HUDEP-2 (cell line): ENCODE measurements around the gene MET.

ENCODE experiments used
- DNase-seq, 76 experiments: peaks; one replicate each; lab custom pipeline; 2025; ENCODE audit not compliant: unreplicated experiment in 76 of 76; lab: John Stamatoyannopoulos, UW

Gene MET

DNA sequence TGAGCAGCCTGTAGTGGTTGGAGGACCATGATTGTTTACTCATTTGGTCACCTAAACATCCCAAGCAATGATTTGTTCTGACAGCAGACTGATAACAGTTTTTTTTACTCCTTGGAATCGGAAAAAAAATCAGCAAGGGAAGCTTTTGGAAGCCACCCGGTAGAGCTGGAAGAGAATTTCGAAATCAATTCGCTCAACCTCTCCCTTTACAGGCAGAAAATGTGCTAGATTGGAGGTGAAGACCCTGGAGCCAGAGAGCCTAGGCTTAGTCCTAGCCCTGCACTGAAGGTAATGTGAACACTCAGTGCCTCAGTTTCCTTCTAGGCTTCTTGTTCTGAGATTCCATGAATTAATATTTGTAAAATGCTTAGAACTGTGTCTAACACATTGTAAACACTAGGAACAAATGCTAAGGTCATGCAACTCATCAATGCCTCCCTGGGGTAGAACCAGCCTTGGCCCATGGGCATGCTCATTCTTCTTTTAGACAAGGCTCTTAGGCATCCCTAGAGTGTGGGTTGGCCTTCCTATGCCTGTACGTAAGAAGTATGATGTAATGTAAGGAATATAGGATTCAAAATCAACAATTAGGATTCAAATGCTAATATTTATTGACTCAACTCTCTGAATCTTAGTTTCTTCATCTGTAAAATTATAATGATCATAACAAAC lies 52.7 kb downstream of the MET start:
- no peak for DNase-seq

DNA sequence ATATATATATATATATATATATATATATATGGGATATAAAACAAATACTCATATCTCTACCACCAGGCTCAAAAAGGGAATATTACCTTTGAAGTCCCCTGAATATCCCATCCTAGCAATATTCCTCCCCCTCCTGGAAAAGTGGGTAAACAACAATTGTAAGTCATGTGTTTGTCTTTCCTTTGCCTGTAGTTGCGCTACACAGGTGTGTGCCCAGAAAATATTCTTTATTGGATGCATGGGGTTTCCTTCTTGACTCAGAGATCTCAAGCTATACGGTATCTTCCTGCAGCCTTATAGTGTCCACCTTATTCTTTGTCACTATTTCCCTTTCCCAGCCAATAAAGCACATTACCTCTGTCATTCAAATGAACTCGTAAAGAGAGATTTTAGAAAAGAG lies 54.2 kb downstream of the MET start:
- no peak for DNase-seq

DNA sequence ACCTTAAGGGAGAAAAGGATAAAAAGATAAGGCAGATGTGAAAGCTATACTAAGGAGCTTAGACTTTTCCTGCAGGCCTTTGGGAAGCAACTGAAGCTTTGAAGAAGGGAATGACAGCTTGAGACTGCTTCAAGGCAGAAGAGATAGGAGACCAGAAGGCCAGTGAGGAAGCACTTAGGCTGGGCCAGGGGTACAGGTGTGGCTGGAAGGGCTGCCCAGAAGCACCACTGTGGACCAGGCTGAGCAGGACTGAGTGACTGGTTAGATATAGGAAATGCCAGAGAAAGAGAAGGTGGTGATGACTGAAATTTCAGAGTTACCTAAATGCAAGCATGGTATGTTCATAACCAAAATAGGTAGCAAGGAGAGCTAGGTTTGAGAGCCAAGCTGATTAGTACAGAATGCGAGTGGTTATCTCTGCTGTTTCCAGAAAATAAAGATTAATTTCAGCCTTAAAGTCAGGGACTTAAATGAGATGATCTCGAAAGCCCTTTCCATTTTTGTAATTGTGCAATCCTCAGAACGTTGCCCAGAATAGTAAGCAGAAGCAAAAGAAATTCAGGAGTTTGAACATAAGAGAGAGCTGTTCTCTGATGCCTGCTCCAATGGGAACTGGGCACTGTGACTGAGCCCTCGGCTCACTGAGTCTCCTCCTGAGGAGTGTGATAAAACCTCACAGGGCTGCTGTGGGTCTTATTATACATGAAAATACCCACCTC lies 54.9 kb downstream of the MET start:
- no peak for DNase-seq

DNA sequence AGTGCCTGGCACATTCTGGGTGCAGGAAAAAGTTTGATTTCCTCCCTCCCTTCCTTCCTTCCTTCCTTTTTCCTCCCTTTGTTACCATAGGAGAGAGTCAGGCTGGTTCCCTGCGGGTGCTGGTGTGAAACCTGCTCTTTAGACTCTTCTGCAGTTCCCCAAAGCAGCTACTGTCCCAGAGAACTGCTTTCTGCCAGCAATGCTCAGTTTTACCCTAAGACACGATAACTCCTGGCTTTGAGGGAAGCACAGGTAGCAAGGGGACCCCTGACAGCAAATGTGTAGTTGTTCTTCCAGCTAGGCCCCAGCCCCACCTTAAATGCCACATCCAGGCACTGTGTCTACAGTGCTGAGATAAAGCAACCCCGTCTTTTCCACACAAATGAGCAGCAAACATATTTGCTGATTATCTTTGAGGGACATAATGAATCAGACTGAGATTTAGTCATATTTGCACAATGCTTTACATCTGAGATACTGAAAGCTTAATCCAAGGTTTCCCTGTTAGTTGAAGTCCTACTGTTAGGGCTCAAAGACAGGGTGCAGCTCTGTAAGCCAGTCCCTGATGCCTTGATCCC lies 55.5 kb downstream of the MET start:
- DNase-seq: no peak

DNA sequence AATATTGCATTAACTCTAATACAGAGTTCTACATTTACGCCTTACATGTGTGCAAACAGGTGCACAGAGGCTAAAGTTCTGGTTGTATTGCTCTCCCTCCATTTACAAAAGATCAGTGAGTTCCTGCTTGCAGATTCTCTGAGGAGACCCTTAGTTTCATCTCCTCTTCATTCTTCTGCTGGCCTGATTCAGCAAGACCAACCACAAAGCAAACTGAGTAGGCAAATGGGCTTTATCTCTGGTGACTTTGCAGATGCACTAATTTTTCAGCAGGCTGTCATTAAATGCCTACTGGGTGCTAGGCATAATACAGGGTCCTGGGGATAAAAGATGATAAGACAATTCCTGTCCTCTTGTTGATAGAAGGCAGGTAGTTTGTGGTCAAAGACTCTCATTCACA lies 56.4 kb downstream of the MET start:
- DNase-seq: no peak

DNA sequence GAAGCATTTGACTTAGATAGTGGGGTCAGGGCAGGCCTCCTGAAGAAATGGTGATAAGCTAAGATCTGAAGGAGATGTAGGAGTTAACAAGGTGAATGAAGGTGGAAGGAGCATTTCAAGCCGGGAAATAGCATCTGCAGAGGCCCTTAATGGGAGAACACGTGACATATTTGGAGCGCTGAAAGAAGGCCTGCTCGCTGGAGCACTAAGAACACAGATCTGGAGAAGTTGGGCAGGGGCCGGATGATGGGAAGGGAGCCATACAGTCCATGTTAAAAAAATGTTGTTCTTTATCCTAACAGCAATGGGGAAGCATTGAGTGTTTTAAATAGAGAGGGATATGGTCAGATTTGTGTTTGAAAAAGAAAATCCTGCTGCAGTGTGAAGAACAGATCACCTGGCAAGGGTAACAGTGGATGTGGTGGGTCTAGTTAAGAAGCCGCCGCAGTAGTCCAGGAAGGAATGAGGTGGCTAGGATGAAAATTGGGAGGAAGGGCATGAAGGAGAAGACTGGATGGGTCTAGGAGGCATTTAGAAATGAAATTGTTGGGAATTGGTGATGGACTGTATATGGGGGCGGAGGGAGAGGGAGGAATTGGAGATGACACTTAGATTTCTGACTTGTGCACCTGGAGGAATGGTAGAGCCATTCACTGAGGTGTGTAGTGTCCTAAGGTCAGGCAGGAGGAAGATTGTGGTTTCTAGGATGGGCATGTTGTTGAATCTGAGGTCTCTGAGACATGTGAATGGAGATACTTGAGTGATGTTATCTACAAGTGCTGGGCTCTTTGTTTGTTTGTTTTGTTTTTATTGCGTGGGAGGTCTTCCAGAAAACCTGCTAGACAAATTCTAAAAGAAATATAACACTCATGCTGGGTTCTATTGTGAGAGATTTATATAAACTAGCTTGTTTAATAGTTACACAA lies 58.4 kb downstream of the MET start:
- DNase-seq: no peak

DNA sequence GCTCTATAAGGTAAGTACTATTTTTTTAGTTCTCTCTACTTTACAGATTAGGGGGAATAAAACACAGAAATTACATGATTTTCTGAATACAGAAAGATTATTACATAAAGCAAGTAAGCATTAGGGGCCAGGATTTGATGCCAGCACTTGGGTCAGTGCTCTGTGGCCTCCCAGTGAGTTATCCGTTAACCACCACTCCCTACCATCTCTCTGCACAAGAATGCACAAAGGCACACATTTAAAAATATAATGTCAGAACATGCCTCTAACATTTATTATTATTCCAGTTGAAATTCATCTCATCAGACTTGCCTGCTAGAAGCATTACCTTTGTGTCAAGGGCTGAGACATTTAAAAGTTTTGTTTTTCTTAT lies 59.0 kb downstream of the MET start:
- no peak for DNase-seq

DNA sequence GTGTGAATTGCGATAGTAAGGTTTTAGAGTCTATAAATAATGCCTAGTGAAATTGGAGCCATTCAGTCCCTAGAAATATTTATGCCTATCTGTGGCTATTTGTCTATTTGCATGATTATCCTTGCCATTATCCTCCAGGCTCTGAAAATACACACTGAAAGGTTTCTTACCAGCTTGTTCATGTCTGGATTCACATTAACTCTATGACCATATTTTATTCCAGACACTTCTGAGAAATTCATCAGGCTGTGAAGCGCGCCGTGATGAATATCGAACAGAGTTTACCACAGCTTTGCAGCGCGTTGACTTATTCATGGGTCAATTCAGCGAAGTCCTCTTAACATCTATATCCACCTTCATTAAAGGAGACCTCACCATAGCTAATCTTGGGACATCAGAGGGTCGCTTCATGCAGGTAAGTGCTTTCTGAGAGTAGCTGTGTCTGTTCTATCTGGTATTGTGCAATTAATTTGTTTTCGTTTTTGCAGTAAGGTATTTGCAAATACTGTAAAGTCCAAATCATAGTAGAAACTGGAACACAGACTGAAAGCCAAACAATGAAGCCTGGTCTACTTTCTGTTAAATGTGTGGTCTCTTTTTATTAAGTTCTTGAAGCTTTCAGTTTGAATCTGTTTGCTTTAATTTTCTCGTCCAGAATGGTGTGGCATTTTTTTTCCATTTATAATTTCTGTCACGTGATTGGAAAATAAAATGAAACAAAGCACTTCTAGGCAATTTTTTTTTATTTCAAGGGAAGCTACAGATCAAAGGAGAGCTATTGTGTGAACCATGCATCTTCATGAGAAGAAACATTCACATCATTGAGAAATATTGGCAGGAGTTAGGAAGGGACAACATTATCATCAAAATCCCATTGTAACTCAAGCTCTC lies 59.7 kb downstream of the MET start:
- DNase-seq: no peak

DNA sequence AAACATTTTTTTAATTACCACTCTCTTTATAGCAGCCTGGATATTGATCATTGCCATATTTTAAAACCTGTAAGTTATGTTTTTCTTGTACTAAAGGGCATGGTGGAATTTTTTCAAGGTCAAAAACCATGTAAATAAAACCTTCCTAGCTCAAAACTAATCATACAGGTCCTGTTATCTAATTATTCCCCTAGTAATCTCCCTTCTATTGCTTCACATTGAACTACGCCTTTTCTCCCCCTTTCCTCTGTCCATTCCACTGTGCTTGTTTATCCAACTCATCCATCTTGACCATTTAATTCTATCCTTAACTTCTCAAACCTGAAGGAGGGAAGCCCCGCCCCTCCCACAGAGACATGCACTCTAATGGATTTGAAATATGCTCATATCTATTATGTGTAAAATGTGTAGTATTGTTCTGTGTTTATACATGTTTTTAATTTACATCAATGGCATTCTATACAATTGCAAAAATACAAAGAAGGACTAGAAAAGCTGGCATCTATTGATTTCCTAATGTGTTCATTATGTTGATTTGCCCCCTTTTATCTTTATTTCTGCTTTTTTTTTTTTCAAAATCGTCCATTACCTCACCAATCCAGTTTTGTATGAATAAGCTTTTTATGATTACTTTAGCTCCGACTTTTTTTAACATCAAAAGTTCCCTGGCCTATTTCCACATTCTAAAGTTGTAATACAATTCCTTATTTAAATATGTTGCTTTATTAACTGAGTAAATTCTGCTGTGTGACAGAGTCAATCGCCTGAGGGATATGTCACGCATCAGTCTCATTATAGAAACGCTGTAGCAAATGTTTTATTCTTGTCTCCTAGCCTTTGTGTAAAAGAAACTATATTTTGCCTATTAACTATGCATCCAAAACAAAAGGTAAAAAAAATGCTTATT lies 61.0 kb downstream of the MET start:
- DNase-seq: no peak

DNA sequence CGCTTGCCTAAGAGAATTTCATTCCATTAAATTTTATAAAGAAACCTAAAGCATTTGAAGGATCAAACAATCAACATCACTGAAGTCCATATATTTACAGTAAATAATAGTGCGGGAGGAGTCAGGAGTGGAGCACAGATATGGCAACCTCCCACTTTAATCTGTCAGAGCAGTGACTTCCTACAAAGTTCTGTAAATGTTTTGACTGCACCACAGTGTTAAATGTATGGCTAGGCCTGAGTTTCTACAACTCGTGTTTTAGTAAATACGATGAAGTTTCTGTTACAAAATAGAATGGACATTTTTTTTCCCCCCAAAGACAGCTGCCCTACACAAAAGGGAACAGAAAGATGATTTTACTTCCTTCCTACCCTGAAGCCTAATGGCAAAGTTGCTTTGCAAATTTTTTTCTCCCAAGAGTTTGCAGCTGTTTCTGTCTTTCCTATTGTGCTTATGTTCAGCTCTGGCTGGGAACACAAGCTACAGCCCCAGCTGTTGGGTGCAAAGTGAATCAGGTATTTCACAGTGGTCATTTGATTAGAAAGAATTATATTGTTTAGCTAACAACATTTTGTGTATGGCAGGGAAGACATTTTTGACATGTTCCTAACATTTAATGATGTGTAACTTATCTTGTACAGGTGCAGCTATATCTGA lies 62.1 kb downstream of the MET start:
- no peak for DNase-seq

DNA sequence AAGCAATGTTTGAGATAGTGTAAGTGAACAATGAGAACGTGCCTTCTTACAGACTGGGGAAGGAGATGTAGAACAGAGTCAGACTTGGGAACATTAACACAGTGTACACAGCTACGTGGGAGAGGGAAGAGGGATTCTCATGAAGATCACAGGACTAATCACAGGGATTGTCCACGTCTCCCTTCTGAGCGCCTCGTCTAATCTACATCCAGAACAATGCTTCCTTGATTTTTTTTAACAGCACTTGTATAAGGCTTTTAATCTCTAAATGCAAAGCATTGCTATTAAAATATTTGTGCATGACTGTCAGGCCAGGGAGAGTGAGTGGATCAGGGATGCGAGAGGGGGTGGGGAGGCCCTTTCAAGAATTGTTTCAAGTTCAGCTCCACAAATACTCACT lies 62.7 kb downstream of the MET start:
- DNase-seq: no peak

DNA sequence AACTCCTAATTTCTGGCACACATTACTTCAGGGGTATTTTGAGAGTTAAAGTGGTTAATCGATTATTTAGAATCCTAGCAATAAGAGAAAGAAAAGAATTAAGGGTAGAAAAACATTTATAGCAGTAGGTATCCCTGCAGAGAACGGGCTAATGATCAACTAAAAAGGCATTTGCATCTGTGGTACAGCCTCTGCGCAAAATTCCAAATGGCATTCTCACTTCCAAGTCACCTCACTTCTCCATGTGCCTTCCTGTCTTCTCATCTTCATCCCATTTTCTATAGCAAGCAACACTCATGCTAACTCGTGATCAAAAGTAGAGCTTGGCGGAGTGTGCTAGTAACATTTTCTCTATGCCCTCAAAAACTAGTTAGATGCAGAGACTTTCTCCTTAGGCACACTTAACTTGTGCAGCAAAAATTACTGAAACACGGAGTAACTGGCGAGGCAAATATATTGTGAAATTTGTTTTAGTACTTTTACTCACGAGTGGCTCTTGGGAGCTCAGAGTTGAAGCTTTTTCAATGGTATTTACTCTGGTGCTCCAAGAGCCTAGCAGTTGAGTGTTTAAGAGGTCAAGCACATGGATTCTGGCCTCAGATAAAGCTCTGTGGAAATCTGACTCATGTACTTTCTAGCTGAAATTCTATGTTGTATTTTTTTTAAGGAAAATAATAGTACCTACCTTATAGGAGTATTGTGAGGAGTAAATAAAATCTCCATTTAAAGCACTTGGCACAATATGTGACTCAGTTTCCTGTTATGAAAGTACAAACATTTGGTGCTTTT lies 65.1 kb downstream of the MET start:
- no peak for DNase-seq

DNA sequence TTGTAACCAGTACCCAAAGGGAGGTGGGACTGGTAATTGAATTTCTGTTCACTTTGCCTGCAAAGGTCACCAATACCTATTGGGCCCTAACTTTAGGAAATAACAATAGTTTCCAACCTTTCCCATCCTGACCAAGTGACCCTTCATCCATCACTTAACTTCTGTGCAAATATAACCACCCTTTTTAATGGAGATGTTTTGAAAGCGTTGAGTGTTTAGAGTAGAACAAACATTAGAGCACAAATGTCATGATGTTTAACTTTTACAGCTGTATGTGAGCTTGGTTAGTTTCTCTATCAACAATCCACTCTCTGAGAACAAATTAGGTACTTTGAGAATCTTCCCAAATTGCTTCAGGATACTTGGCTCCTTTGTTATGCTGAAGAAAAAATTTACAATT lies 66.4 kb downstream of the MET start:
- DNase-seq: no peak

DNA sequence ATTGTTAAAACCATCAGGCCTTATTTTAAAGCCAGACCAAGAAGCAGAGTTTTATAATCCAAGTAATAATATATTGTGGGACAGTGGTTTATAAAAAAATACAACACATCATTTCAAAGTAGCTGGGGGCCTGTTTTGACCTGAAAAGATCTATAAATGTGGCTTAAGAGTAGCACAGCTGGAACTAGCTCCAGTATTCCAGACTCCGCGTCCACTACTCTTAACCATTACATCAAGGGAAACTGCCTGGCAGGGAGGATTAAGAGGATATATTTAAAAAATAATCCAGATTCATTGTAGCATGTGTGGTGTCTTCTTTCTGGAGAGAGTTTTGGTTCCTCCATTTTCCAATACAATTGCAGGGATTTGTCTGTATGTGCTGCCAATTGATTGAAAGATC lies 67.3 kb downstream of the MET start:
- no peak for DNase-seq

DNA sequence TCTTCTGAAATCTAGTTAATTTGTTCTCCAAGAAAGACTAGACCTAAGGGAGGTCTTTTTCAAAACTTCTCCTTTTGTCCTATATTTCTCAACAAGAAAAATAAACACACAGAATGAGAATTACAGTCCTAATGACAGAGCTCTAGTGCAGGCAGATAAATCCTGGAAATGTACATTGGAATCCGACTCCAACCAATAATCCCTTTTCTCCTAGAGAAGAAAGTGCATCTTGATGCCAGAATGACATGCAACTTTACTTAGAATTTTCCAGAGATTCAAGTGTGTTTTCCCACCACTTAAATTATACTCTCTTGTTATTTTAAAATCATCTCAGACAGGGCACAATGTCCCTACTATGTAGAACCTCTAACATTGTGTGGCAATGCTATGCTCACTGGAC lies 68.2 kb downstream of the MET start:
- no peak for DNase-seq

DNA sequence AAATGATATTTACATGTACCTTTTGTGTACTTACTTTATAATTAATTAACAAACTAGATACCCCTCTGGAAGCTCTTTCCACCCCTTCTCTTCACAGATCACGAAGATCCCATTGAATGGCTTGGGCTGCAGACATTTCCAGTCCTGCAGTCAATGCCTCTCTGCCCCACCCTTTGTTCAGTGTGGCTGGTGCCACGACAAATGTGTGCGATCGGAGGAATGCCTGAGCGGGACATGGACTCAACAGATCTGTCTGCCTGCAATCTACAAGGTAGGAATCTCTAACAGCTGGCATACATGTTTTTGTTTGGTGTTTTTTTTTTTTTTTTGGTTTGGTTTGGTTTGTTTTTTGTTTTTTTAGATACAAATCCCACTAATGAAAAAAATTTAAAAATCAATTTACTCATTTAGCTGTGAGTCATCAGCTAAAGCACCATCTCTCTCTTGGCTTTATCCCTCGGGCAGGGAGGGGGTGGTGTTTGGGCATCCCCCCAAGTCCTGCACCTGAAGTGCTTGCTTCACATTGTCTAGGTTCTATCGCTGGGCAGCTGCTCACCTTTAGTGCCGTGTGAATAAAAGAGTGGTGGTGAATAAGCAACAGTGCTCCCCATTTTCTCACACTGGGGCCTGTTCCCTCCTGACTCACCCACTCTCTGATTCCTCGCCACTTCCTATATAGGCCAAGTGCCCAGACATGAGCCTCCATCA lies 68.9 kb downstream of the MET start:
- no peak for DNase-seq

DNA sequence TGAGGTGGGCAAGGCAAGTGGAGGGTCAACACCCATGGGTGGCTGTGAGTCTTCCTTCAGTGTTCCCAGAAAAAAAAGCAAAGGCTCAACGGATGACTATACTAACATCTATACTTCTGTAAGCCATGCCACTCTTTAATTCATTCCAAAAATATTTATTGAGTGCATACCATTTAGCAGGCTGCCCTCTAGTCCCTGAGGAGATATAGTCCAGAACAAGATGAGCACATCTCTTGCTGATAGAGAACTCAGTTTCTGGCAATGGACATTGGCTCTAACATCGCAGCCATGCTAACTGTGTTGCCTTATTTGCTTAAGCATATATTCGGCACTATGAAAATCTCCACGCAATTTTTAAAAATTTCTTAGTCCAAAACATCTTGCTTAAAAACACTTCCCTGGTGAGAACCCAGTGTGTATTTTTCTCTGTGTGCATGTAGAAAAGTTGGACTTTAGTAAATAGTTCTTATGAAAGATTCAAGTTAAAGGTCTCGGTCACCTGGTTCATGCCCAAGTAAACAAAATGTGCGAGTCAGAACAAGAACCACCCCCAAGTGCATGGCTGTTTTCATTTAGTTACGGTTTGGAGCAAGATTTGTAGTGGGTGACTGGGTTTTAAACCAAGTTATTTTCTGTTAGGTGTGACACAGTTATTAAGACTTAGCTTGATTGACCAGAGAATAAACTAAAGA lies 69.8 kb downstream of the MET start:
- DNase-seq: no peak
